Mesenchymal stem cell (in vitro differentiated cells and primary cell): Measurements from ENCODE around the gene MAGEC2. TPM values are rescaled to one million over a fixed set of nuclear protein-coding genes. Genes with fewer than 3 reads are reported as not detected.

Experiments used
- DNase-seq: peaks from one replicate; pipeline ENCODE4 v3.0.0-alpha.2; 2013
- H2AFZ ChIP-seq: one replicate; pipeline ENCODE4 v1.6.1; 2013; ENCODE audit warnings: low read depth, mild to moderate bottlenecking, control low read depth, inconsistent platforms, low read length, moderate library complexity
- H2AK5ac ChIP-seq: 2 replicates; pipeline ENCODE4 v1.6.1; 2013; ENCODE audit warnings: low read length, moderate library complexity, mild to moderate bottlenecking, inconsistent platforms; ENCODE audit not compliant: severe bottlenecking
- H2BK120ac ChIP-seq: one replicate; pipeline ENCODE4 v1.6.1; 2013; ENCODE audit warnings: low read depth, mild to moderate bottlenecking, inconsistent platforms, low read length, moderate library complexity
- H2BK12ac ChIP-seq, 2 experiments: one replicate each; pipeline ENCODE4 v1.6.1; 2013; ENCODE audit warnings: inconsistent platforms in 2 of 2, low read length in 2 of 2, mild to moderate bottlenecking in 2 of 2, moderate library complexity in 2 of 2, control low read depth in 1 of 2
- H2BK15ac ChIP-seq: one replicate; pipeline ENCODE4 v1.6.1; 2013; ENCODE audit warnings: mild to moderate bottlenecking, low read depth, inconsistent platforms; ENCODE audit not compliant: poor library complexity, severe bottlenecking
- H2BK5ac ChIP-seq: 2 replicates; pipeline ENCODE4 v1.6.1; 2013; ENCODE audit warnings: low read depth, mild to moderate bottlenecking, low read length, control low read depth, inconsistent platforms; ENCODE audit not compliant: poor library complexity, severe bottlenecking
- H3K14ac ChIP-seq, 2 experiments: one replicate each; pipeline ENCODE4 v1.6.1; 2013; ENCODE audit warnings: inconsistent platforms in 2 of 2, low read length in 2 of 2, control low read depth in 1 of 2, mild to moderate bottlenecking in 1 of 2, moderate library complexity in 1 of 2
- H3K18ac ChIP-seq, 2 experiments: one replicate each; pipeline ENCODE4 v1.6.1; 2013; ENCODE audit warnings: inconsistent platforms in 2 of 2, low read length in 2 of 2, control low read depth in 1 of 2, low read depth in 1 of 2, mild to moderate bottlenecking in 1 of 2
- H3K23ac ChIP-seq, 2 experiments: one replicate each; pipeline ENCODE4 v1.6.1; 2013; ENCODE audit warnings: inconsistent platforms in 2 of 2, low read length in 2 of 2, mild to moderate bottlenecking in 2 of 2, moderate library complexity in 2 of 2, control low read depth in 1 of 2
- H3K27ac ChIP-seq: 2 replicates; pipeline ENCODE4 v1.5.1; 2013; ENCODE audit warnings: mild to moderate bottlenecking, moderate library complexity, low read length, control low read depth, inconsistent platforms; ENCODE audit not compliant: poor library complexity, severe bottlenecking
- H3K27me3 ChIP-seq, 2 experiments: 2 replicates each; pipeline versions ENCODE4 v1.6.1 to v1.7.0; 2013; ENCODE audit warnings: low read length in 2 of 2, mild to moderate bottlenecking in 2 of 2, moderate library complexity in 2 of 2, control low read depth in 1 of 2, inconsistent platforms in 1 of 2; ENCODE audit not compliant: control insufficient read depth in 1 of 2, insufficient read depth in 1 of 2
- H3K36me3 ChIP-seq, 2 experiments: 2 replicates each; pipeline versions ENCODE4 v1.6.1 to v1.7.0; 2013; ENCODE audit warnings: low read length in 2 of 2, control low read depth in 1 of 2, inconsistent platforms in 1 of 2, low read depth in 1 of 2, mild to moderate bottlenecking in 1 of 2; ENCODE audit not compliant: insufficient read depth in 2 of 2, control insufficient read depth in 1 of 2
- H3K4ac ChIP-seq, 2 experiments: one replicate each; pipeline ENCODE4 v1.6.1; 2013; ENCODE audit warnings: inconsistent platforms in 2 of 2, low read length in 2 of 2, mild to moderate bottlenecking in 2 of 2, moderate library complexity in 2 of 2, control low read depth in 1 of 2, low read depth in 1 of 2
- H3K4me1 ChIP-seq: 2 replicates; pipeline ENCODE4 v1.6.1; 2013; ENCODE audit warnings: low read depth, low read length, control low read depth; ENCODE audit not compliant: control insufficient read depth, insufficient read depth
- H3K4me2 ChIP-seq: 2 replicates; pipeline ENCODE4 v1.6.1; 2013; ENCODE audit warnings: low read length, mild to moderate bottlenecking, inconsistent platforms; ENCODE audit not compliant: poor library complexity, severe bottlenecking
- H3K4me3 ChIP-seq, 2 experiments: 2 replicates each; pipeline versions ENCODE4 v1.5.1 to v1.7.0; 2013; ENCODE audit warnings: low read length in 2 of 2, mild to moderate bottlenecking in 2 of 2, control low read depth in 1 of 2, low read depth in 1 of 2; ENCODE audit not compliant: insufficient read depth in 1 of 2
- H3K79me1 ChIP-seq: replicated peaks from 2 replicates; pipeline ENCODE4 v1.6.1; 2013; ENCODE audit warnings: mild to moderate bottlenecking, control low read depth, low read length, inconsistent platforms; ENCODE audit not compliant: poor library complexity, severe bottlenecking
- H3K9ac ChIP-seq: 2 replicates; pipeline ENCODE4 v1.7.0; 2013; ENCODE audit warnings: mild to moderate bottlenecking, low read length, moderate library complexity
- H3K9me3 ChIP-seq: 2 replicates; pipeline ENCODE4 v1.7.0; 2013; ENCODE audit warnings: mild to moderate bottlenecking, low read length; ENCODE audit not compliant: control insufficient read depth
- H4K8ac ChIP-seq: one replicate; pipeline ENCODE4 v1.6.1; 2013; ENCODE audit warnings: inconsistent platforms, mild to moderate bottlenecking, low read length, moderate library complexity
- H4K91ac ChIP-seq: one replicate; pipeline ENCODE4 v1.6.1; 2013; ENCODE audit warnings: mild to moderate bottlenecking, low read length, inconsistent platforms
- WGBS: methylation state at CpG from one replicate; pipeline ENCODE4 v1.1.7; 2013; ENCODE audit warnings: mixed read lengths; 5-methylcytosine and 5-hydroxymethylcytosine counted together
- polyA plus RNA-seq, 2 experiments: library from polyadenylated mRNA; stranded (reverse); fragments of 200-250 nt; gene quantifications; one replicate each; pipeline ENCODE4 v1.2.3, GENCODE V29; 2013

Gene MAGEC2
- polyA plus RNA-seq (2013, experiment 1 of 2) = not detected
- polyA plus RNA-seq (2013, experiment 2 of 2) = not detected

- Histone ChIP-seq H3K14ac (no peak within 1 kb of the TSS), H3K27me3 (no peaks in the 10 kb centered on the region), H2BK12ac (no peak within 1 kb of the TSS), H2BK5ac (no peak within 1 kb of the TSS), H3K23ac (no peak within 1 kb of the TSS), H3K18ac (no peak within 1 kb of the TSS), H3K4ac (no peak within 1 kb of the TSS), H4K91ac (no peak within 1 kb of the TSS), H2AFZ (no peak within 1 kb of the TSS), H3K9me3 (no peaks in the 10 kb centered on the region), H4K8ac (no peak within 1 kb of the TSS), H3K4me2 (no peak within 1 kb of the TSS), H2BK15ac (no peak within 1 kb of the TSS), H2BK120ac (no peak within 1 kb of the TSS), H3K36me3 (no peaks in the 10 kb centered on the region), H2AK5ac (no peak within 1 kb of the TSS), H3K27ac (no peak within 1 kb of the TSS), H3K4me3 (no peak within 1 kb of the TSS), H3K79me1 (no peaks in the 10 kb centered on the region), H3K4me1 (no peaks in the 10 kb centered on the region), H3K9ac (no peak within 1 kb of the TSS)
- no peak for DNase-seq
- WGBS = 93% methylated on average over 20 of the region's 28 CpGs
These were observed at the start of gene MAGEC2 for GRCh38 chrX:142204522-142205433. MAGEC2 (minus strand) TSS chrX:142205290; CDS start chrX:142203987, 1,303 bp downstream.

DNA sequence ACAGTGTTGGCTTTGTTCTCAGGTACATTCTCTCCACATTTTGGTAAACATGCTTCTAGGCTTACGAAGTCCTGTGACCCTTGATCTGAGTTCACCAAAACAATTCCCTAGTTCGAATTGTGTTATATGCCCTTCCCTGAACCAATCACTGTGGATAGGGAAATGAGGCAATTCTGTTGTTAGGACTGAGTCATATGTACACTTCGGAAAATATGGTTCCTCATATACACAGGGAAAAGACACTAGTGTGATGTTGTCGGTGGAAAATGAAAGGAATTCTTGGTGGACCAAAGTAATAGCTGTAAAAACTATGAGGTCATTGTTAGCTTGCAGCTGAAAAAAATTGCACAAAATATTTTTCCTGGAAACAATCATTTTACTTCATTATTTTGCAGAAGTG, 46.6 kb upstream of the MAGEC2 start:
- no peak overlapping the region for H4K91ac ChIP-seq
- no peak overlapping the region for H3K18ac ChIP-seq
- no peak overlapping the region for H3K9ac ChIP-seq
- no peaks in the 10 kb centered on the region for H3K27me3 ChIP-seq
- H3K4me2 ChIP-seq = no peak overlapping the region
- no peaks in the 10 kb centered on the region for H3K4me1 ChIP-seq
- no peak overlapping the region for H3K27ac ChIP-seq
- no peak overlapping the region for H3K23ac ChIP-seq
- H3K4me3 ChIP-seq = no peak overlapping the region
- H2BK12ac ChIP-seq = no peak overlapping the region
- WGBS = 71% methylated on average over 1 of the region's 4 CpGs
- no peak overlapping the region for H2BK120ac ChIP-seq
- H2BK15ac ChIP-seq = no peak overlapping the region
- no peak for DNase-seq
- no peaks in the 10 kb centered on the region for H3K79me1 ChIP-seq
- H4K8ac ChIP-seq = no peak overlapping the region
- H2AK5ac ChIP-seq = no peak overlapping the region
- H3K9me3 ChIP-seq = peaks cover 3% of the 10 kb centered on the region
- no peaks in the 10 kb centered on the region for H3K36me3 ChIP-seq
- H3K14ac ChIP-seq = no peak overlapping the region
- H2AFZ ChIP-seq = no peak overlapping the region
- H2BK5ac ChIP-seq = no peak overlapping the region
- H3K4ac ChIP-seq = no peak overlapping the region

DNA sequence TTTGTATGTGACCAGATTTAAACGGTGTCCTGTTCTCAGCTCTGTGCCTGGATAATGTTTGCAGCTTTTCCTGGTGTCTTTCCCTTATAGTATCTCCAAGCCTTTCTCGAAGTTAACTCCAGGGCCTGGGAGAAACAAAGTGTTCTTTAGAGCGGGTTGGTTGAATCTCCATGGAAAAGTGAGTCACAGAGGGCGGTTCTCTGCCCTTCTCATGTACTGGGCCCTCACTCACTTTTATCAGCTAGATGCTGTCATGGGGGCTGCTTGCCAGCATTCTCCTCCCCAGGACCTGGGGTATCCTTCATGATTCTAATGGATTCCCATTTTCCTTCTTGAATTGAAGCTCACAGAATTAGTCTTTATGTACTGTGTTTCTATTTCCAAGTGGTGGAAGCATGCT, 46.1 kb upstream of the MAGEC2 start:
- Histone ChIP-seq H3K4me3 (no peak overlapping the region), H3K9ac (no peak overlapping the region), H2BK120ac (no peak overlapping the region), H3K18ac (no peak overlapping the region), H3K23ac (no peak overlapping the region), H2AFZ (no peak overlapping the region), H4K91ac (no peak overlapping the region), H3K4ac (no peak overlapping the region), H3K14ac (no peak overlapping the region), H2BK15ac (no peak overlapping the region), H2BK5ac (no peak overlapping the region), H3K27ac (no peak overlapping the region), H2AK5ac (no peak overlapping the region), H3K4me2 (no peak overlapping the region), H3K36me3 (no peaks in the 10 kb centered on the region), H3K79me1 (no peaks in the 10 kb centered on the region), H2BK12ac (no peak overlapping the region), H3K9me3 (peaks cover 3% of the 10 kb centered on the region), H4K8ac (no peak overlapping the region), H3K27me3 (no peaks in the 10 kb centered on the region), H3K4me1 (no peaks in the 10 kb centered on the region)
- 43% methylated on average over 1 of the region's 4 CpGs for WGBS
- DNase-seq = no peak

DNA sequence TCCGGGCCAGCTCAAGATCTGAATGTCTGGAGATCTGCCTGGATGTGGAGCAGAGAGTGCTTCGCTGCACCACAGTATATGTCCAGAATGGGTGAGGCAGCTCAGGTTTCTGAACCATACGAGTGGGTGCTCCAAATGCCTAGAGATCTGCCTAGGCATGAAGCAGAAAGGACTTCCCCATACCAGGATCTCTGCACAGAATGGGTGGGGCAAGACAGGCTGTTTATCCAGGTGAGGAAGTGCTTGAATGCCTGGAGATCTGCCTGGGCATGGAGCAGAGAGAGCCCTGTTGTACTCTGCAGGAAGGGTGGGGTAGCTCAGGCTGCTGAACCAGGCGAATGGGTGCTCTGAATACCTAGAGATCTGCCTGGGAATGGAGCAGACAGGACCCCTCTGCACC, 45.4 kb upstream of the MAGEC2 start:
- Histone ChIP-seq H3K4me2 (no peak overlapping the region), H3K4me1 (no peaks in the 10 kb centered on the region), H2BK12ac (no peak overlapping the region), H3K23ac (no peak overlapping the region), H3K4me3 (no peak overlapping the region), H3K9me3 (peaks cover 3% of the 10 kb centered on the region), H2AK5ac (no peak overlapping the region), H3K36me3 (no peaks in the 10 kb centered on the region), H3K27ac (no peak overlapping the region), H2BK5ac (no peak overlapping the region), H2BK15ac (no peak overlapping the region), H2AFZ (no peak overlapping the region), H3K14ac (no peak overlapping the region), H2BK120ac (no peak overlapping the region), H3K9ac (no peak overlapping the region), H3K79me1 (no peaks in the 10 kb centered on the region), H3K4ac (no peak overlapping the region), H3K18ac (no peak overlapping the region), H3K27me3 (no peaks in the 10 kb centered on the region), H4K8ac (no peak overlapping the region), H4K91ac (no peak overlapping the region)
- DNase-seq = no peak
- WGBS = 76% methylated on average over 3 of the region's 4 CpGs
